K562 (cell line): ENCODE results near the gene RAB5B. TPM values are rescaled to one million over a fixed set of nuclear protein-coding genes. Genes with fewer than 3 reads are reported as not detected.

Experiments
- BCLAF1 ChIP-seq, 2 experiments: fragments of 450-650 bp in 1 of 2; IDR thresholded peaks; 2 replicates each; pipeline ENCODE4 v1.6.1; 2011 to 2017; ENCODE audit warnings: low read depth in 2 of 2, antibody characterized with exemption in 1 of 2, borderline replicate concordance in 1 of 2, low read length in 1 of 2, mild to moderate bottlenecking in 1 of 2, mixed read lengths in 1 of 2; ENCODE audit not compliant: control insufficient read depth in 1 of 2
- CC2D1A ChIP-seq: fragments of 450-650 bp; IDR thresholded peaks from 2 replicates; pipeline ENCODE4 v1.6.1; 2017; ENCODE audit warnings: mild to moderate bottlenecking
- CREB3 ChIP-seq: fragments of 450-650 bp; conservative IDR thresholded peaks from 2 replicates; pipeline ENCODE4 v1.6.1; 2016; ENCODE audit warnings: missing genetic modification characterization, low read depth, mild to moderate bottlenecking, missing compliant biosample characterization, moderate library complexity
- EWSR1 ChIP-seq: fragments of 450-650 bp; IDR thresholded peaks from 2 replicates; pipeline ENCODE4 v1.6.1; 2018; ENCODE audit warnings: borderline replicate concordance, mild to moderate bottlenecking, low read depth, moderate library complexity; ENCODE audit not compliant: partially characterized antibody
- FOXA3 ChIP-seq, 2 experiments: fragments of 450-650 bp in 1 of 2; sonication (generic) in 1 of 2; formaldehyde crosslinking; IDR thresholded peaks in 1 of 2; conservative IDR thresholded peaks in 1 of 2; 2 replicates each; pipeline versions ENCODE4 v1.4.0 to v1.8.0; 2020 to 2022; ENCODE audit warnings: mild to moderate bottlenecking in 2 of 2, missing genetic modification reagents in 1 of 2
- HLTF ChIP-seq: fragments of 450-650 bp; IDR thresholded peaks from 2 replicates; pipeline ENCODE4 v1.6.1; 2016
- HNRNPLL ChIP-seq: fragments of 200-400 bp; formaldehyde crosslinking; IDR thresholded peaks from 2 replicates; pipeline ENCODE4 v1.6.1; 2017; ENCODE audit warnings: low read length, low read depth, mild to moderate bottlenecking; ENCODE audit not compliant: poor library complexity, severe bottlenecking
- NKRF ChIP-seq: fragments of 450-650 bp; IDR thresholded peaks from 2 replicates; pipeline ENCODE4 v1.6.1; 2016; ENCODE audit warnings: borderline replicate concordance
- RB1 ChIP-seq: fragments of 450-650 bp; IDR thresholded peaks from 2 replicates; pipeline ENCODE4 v1.6.1; 2017; ENCODE audit warnings: low read depth, mild to moderate bottlenecking
- SIN3A ChIP-seq, 2 experiments: fragments of 150-350 bp in 1 of 2; IDR thresholded peaks; 2 replicates each; pipeline ENCODE4 v1.6.1; 2011 to 2016; ENCODE audit warnings: borderline replicate concordance in 2 of 2, low read depth in 2 of 2, low read length in 2 of 2, mild to moderate bottlenecking in 2 of 2, moderate library complexity in 2 of 2; ENCODE audit not compliant: control insufficient read depth in 1 of 2
- SNIP1 ChIP-seq: fragments of 450-650 bp; IDR thresholded peaks from 2 replicates; pipeline ENCODE4 v1.7.1; 2017; ENCODE audit warnings: low read depth, mild to moderate bottlenecking
- TRIM25 ChIP-seq: fragments of 450-650 bp; IDR thresholded peaks from 2 replicates; pipeline ENCODE4 v1.7.0; 2016; ENCODE audit warnings: borderline replicate concordance
- ZNF197 ChIP-seq: fragments of 200-800 bp; sonication (Bioruptor generic); IDR thresholded peaks from 2 replicates; pipeline ENCODE4 v1.6.1; 2016; ENCODE audit warnings: low read depth, missing genetic modification characterization, missing compliant biosample characterization
- ZNF384 ChIP-seq: IDR thresholded peaks from 2 replicates; pipeline ENCODE4 v1.6.1; 2012; ENCODE audit warnings: low read depth, low read length, improper control_type of control experiment
- ZNF512 ChIP-seq: IDR thresholded peaks from 2 replicates; pipeline ENCODE4 v1.6.1; 2016; ENCODE audit warnings: missing genetic modification characterization, missing compliant biosample characterization
- polyA plus RNA-seq, 8 experiments: library from polyadenylated mRNA; depleted of rRNA in 4 of 8; stranded (reverse) in 5 of 8; unstranded in 3 of 8; fragments of >200 nt; fragmentation: Nextera tagmentation in 2 of 8; fragmentation: Illumina TruSeq in 1 of 8; extraction: Ambion mirVana in 2 of 8; extraction: Trizol in 1 of 8; gene quantifications; 2 replicates each; pipeline versions ENCODE4 v1.2.1 to v1.2.3, GENCODE V29; 2011 to 2014; ENCODE audit warnings: inconsistent platforms in 1 of 8, missing spikeins in 1 of 8
- total RNA-seq, 7 experiments: library from RNA; depleted of rRNA in 6 of 7; stranded (reverse); fragments of >200 nt in 6 of 7; fragmentation: Illumina TruSeq in 2 of 7; extraction: Trizol in 2 of 7; gene quantifications; 2 replicates each; pipeline versions ENCODE4 v1.2.1 to v1.2.3, GENCODE V29; 2011 to 2021; ENCODE audit warnings: low replicate concordance in 1 of 7

Gene RAB5B
- total and polyA plus RNA-seq, 9 of the 15 experiments (the other 6 are each of a cell fraction or from before 2014, with no cell fraction given): 6.8 to 73.8 (median 25.2) TPM

- no peak for TF ChIP-seq EWSR1
- no peak for TF ChIP-seq ZNF512 (tag)
- TF ChIP-seq HNRNPLL: no peak
- TF ChIP-seq TRIM25: no peak
- TF ChIP-seq BCLAF1 (IDR thresholded peaks at IDR 0.05; ENCODE audit: borderline replicate concordance in 1 of 2, control insufficient read depth in 1 of 2, low read depth in 2 of 2, low read length in 1 of 2): no peak
- no peak for TF ChIP-seq ZNF197 (CRISPR knock-in tag)
- TF ChIP-seq FOXA3 (CRISPR knock-in tag; conservative IDR thresholded peaks at IDR 0.05 in 1 of 2, IDR thresholded peaks at IDR 0.05 in 1 of 2): no peak
- no peak for TF ChIP-seq CC2D1A
- TF ChIP-seq HLTF: peak; percentile 94
- TF ChIP-seq ZNF384: no peak
- 0 out of 2 replicates have a peak, but pooled peaks have one; percentile 69 for TF ChIP-seq RB1
- 0 out of 4 replicates have a peak, but pooled peaks of 1 of the 2 experiments have one; percentile 53 for TF ChIP-seq SIN3A (IDR thresholded peaks at IDR 0.05; ENCODE audit: borderline replicate concordance in 2 of 2, control insufficient read depth in 1 of 2, low read depth in 2 of 2, low read length in 2 of 2)
- no peak for TF ChIP-seq CREB3
- no peak for TF ChIP-seq SNIP1
- peak; percentile 65 for TF ChIP-seq NKRF
These were observed 46.9 kb upstream of the RAB5B start (continued) for GRCh38 chr12:55926738-55927587.
